Right lobe of liver (tissue), 4 donors: ENCODE data around the gene PKD2.

ENCODE experiments used
- CTCF ChIP-seq, 4 donors: fragments of 200-600 bp in 3 of 4; fragments of 450-650 bp in 1 of 4; IDR thresholded peaks; one replicate each; pipeline versions ENCODE4 v1.5.1 to v1.8.0; 2016 to 2022; ENCODE audit warnings: antibody characterized with exemption in 4 of 4, mild to moderate bottlenecking in 2 of 4
- POLR2A ChIP-seq: fragments of 450-650 bp; IDR thresholded peaks from one replicate; pipeline ENCODE4 v1.6.1; 2017; ENCODE audit warnings: antibody characterized with exemption, mild to moderate bottlenecking
- donor health status: DM: no; HTN: no; CAD: no.
- donor health status: DM: no; HTN: no; CAD: no.
- donor health status: DM: no; HTN: yes; CAD: no.

DNA sequence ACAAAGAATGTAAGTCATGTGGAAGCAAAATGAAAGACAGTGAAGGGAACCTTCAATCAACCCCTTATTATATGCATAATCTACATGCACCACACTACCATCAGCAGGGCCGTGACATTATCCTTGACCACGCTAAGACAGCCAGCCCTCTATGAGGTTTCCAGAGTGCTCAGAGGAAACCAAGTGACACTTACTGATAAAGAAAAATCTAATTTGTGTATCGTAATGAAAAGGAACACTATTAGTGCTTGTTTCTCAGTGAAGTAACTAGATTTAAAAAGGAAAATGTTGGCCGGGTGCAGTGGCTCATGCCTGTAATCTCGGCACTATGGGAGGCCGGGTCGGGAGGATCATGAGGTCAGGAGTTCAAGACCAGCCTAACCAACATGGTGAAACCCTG is 94.6 kb downstream of the PKD2 start:
- TF ChIP-seq CTCF (IDR thresholded peaks at IDR 0.05) (no peak), POLR2A (no peak)
